ENCODE results near the gene ROR2.

ROR2 gene

GRCh38 chr9:91732187-91733005 lies 217.6 kb downstream of the ROR2 start:
- no peak for DNase-seq

- DNase-seq = no peak
Measured at GRCh38 chr9:91730806-91731205, 219.2 kb downstream of the ROR2 start.

GRCh38 chr9:91729558-91729842 lies 220.5 kb downstream of the ROR2 start:
- no peak for DNase-seq

- no peak for DNase-seq
Measured at GRCh38 chr9:91727972-91728371, 222.1 kb downstream of the ROR2 start.

GRCh38 chr9:91727316-91727861 lies 222.6 kb downstream of the ROR2 start:
- DNase-seq = peak; percentile 21 to 60

GRCh38 chr9:91726406-91727100 lies 223.5 kb downstream of the ROR2 start:
- DNase-seq = no peak

- no peak for DNase-seq
Measured at GRCh38 chr9:91725651-91726050, 224.4 kb downstream of the ROR2 start.

GRCh38 chr9:91724609-91725505 lies 225.2 kb downstream of the ROR2 start:
- DNase-seq = no peak

- no peak for DNase-seq
Measured at GRCh38 chr9:91724068-91724440, 226.0 kb downstream of the ROR2 start.

- DNase-seq = no peak
Measured at GRCh38 chr9:91723420-91724067, 226.5 kb downstream of the ROR2 start.

GRCh38 chr9:91720751-91721705 lies 229.0 kb downstream of the ROR2 start:
- no peak for DNase-seq

GRCh38 chr9:91720313-91720712 lies 229.7 kb downstream of the ROR2 start:
- DNase-seq = no peak

GRCh38 chr9:91718071-91718470 lies 232.0 kb downstream of the ROR2 start:
- DNase-seq = no peak

GRCh38 chr9:91716815-91717214 lies 233.2 kb downstream of the ROR2 start:
- DNase-seq = no peak

- DNase-seq = no peak
Measured at GRCh38 chr9:91716239-91716638, 233.8 kb downstream of the ROR2 start.

GRCh38 chr9:91714874-91715615 lies 235.0 kb downstream of the ROR2 start:
- no peak for DNase-seq

- peak in 1 of 2 donors; percentile 13 for DNase-seq
Measured at GRCh38 chr9:91714020-91714806, 235.8 kb downstream of the ROR2 start.

GRCh38 chr9:91712811-91713210 lies 237.2 kb downstream of the ROR2 start:
- no peak for DNase-seq

GRCh38 chr9:91711755-91712601 lies 238.1 kb downstream of the ROR2 start:
- peak; percentile 70 to 77 for DNase-seq
